ENCODE measurements around the gene LRRN4CL. TPM values are rescaled to one million over a fixed set of nuclear protein-coding genes. Genes with fewer than 3 reads are reported as not detected.

LRRN4CL gene
- polyA plus RNA-seq, 1 experiment: 2.9 TPM

- peaks cover 25% of the 10 kb centered on the region for H3K36me3 ChIP-seq (ENCODE audit: control insufficient read depth, insufficient read depth, low read length)
- CTCF ChIA-PET: interaction anchor here (0.6 to 1.1 kb wide), 2 partner anchors 221 to 1559 kb away, joined by 3 read pairs; no protein-coding TSS in a partner anchor
Observed at GRCh38 chr11:62645946-62646824, 43.1 kb downstream of the LRRN4CL start, which contains the start of gene GANAB. GANAB (minus strand) TSS chr11:62646613; CDS start chr11:62646599, 14 bp downstream.

GRCh38 chr11:62645671-62645945 is 43.7 kb downstream of the LRRN4CL start:
- CTCF ChIA-PET: interaction anchor here (0.6 to 1.1 kb wide), 2 partner anchors 221 to 1559 kb away, joined by 3 read pairs; no protein-coding TSS in a partner anchor
- no peak for DNase-seq (ENCODE audit: low read depth)
- Histone ChIP-seq H3K36me3 (ENCODE audit: control insufficient read depth, insufficient read depth, low read length) (peaks cover 25% of the 10 kb centered on the region), H3K27me3 (ENCODE audit: control insufficient read depth, insufficient read depth, low read length) (no peaks in the 10 kb centered on the region), H3K4me3 (ENCODE audit: low read depth, low read length) (peak overlapping the region; percentile 73)
- POLR2A ChIA-PET: interaction anchor here (1.5 kb wide), 1 partner anchor 20 kb away, joined by 19 read pairs; the partner anchor contains the start of genes C11orf98 and CSKMT
- no peak for TF ChIP-seq CTCF (IDR thresholded peaks at IDR 0.05; ENCODE audit: insufficient read depth, low read depth, low read length)

More at GRCh38 chr11:62645946-62646824, 43.1 kb downstream of the LRRN4CL start, which contains the start of gene GANAB:
- peak; percentile 87 for DNase-seq (ENCODE audit: low read depth)
- POLR2A ChIA-PET: interaction anchor here (1.5 kb wide), 1 partner anchor 19 kb away, joined by 19 read pairs; the partner anchor contains the start of genes C11orf98 and CSKMT
- Histone ChIP-seq H3K27me3 (ENCODE audit: control insufficient read depth, insufficient read depth, low read length) (no peaks in the 10 kb centered on the region), H3K4me3 (ENCODE audit: low read depth, low read length) (peak within 1 kb of the TSS; percentile 73)
- no peak for TF ChIP-seq CTCF (IDR thresholded peaks at IDR 0.05; ENCODE audit: insufficient read depth, low read depth, low read length)

GRCh38 chr11:62644220-62644619 is 45.1 kb downstream of the LRRN4CL start:
- Histone ChIP-seq H3K36me3 (ENCODE audit: control insufficient read depth, insufficient read depth, low read length) (peaks cover 23% of the 10 kb centered on the region), H3K27me3 (ENCODE audit: control insufficient read depth, insufficient read depth, low read length) (no peaks in the 10 kb centered on the region), H3K4me3 (ENCODE audit: low read depth, low read length) (no peak overlapping the region)
- CTCF ChIA-PET: interaction anchor here (0.7 to 1.1 kb wide), 3 partner anchors 29 to 52 kb away, joined by 3 to 4 read pairs (median 3); partner anchors contain the start of gene TUT1
- DNase-seq (ENCODE audit: low read depth): no peak
- POLR2A ChIA-PET: no interaction called here
- TF ChIP-seq CTCF (IDR thresholded peaks at IDR 0.05; ENCODE audit: insufficient read depth, low read depth, low read length): no peak

Small RNAs within 50 kb of the gene (small RNA-seq; reads per million reads assigned to genes)
- gene SNORA57 (ENCODE audit: insufficient read length, low read depth, low replicate concordance): not detected

Other genes with a start within 250 kb of the LRRN4CL start
- 145 and 185 TPM in 2 replicates for gene AHNAK, start 142.7 kb downstream of the LRRN4CL start, polyA plus RNA-seq (2011; rRNA removed)
- gene EEF1G, start 115.6 kb downstream of the LRRN4CL start, polyA plus RNA-seq (2011; rRNA removed): 2,358 and 2,459 TPM in 2 replicates
- 6.4 and 9.9 TPM in 2 replicates for gene TUT1, start 98.0 kb downstream of the LRRN4CL start, polyA plus RNA-seq (2011; rRNA removed)
- gene MTA2, start 87.7 kb downstream of the LRRN4CL start, polyA plus RNA-seq (2011; rRNA removed): 16.4 and 17.8 TPM in 2 replicates
- 18.9 and 26.5 TPM in 2 replicates for gene EML3, start 76.8 kb downstream of the LRRN4CL start, polyA plus RNA-seq (2011; rRNA removed)
- 2.1 and 2.2 TPM in 2 replicates for gene ROM1, start 76.3 kb downstream of the LRRN4CL start, polyA plus RNA-seq (2011; rRNA removed)
- 24.5 and 42.4 TPM in 2 replicates for gene B3GAT3, start 67.5 kb downstream of the LRRN4CL start, polyA plus RNA-seq (2011; rRNA removed)
- gene GANAB, start 42.9 kb downstream of the LRRN4CL start, polyA plus RNA-seq (2011; rRNA removed): 388 and 463 TPM in 2 replicates
- gene INTS5, start 36.2 kb downstream of the LRRN4CL start, polyA plus RNA-seq (2011; rRNA removed): 6.7 and 17.3 TPM in 2 replicates
- gene C11orf98, start 24.3 kb downstream of the LRRN4CL start, polyA plus RNA-seq (2011; rRNA removed): 43.0 and 45.2 TPM in 2 replicates
- gene CSKMT, start 24.2 kb downstream of the LRRN4CL start, polyA plus RNA-seq (2011; rRNA removed): 5.1 and 6.6 TPM in 2 replicates
- 6.9 TPM in 2 replicates for gene UQCC3, start 17.9 kb downstream of the LRRN4CL start, polyA plus RNA-seq (2011; rRNA removed)
- gene LBHD1, start 17.3 kb downstream of the LRRN4CL start, polyA plus RNA-seq (2011; rRNA removed): 4.0 and 4.1 TPM in 2 replicates
- 83.7 and 86.0 TPM in 2 replicates for gene UBXN1, start 10.5 kb downstream of the LRRN4CL start, polyA plus RNA-seq (2011; rRNA removed)
- 70.8 and 94.1 TPM in 2 replicates for gene BSCL2, start 17.9 kb upstream of the LRRN4CL start, polyA plus RNA-seq (2011; rRNA removed)
- gene GNG3, start 18.1 kb upstream of the LRRN4CL start, polyA plus RNA-seq (2011; rRNA removed): not detected in 2 replicates
- gene HNRNPUL2, start 37.9 kb upstream of the LRRN4CL start, polyA plus RNA-seq (2011; rRNA removed): 10.0 and 17.3 TPM in 2 replicates
- gene TTC9C, start 39.0 kb upstream of the LRRN4CL start, polyA plus RNA-seq (2011; rRNA removed): 31.7 and 32.6 TPM in 2 replicates
- gene ZBTB3, start 64.6 kb upstream of the LRRN4CL start, polyA plus RNA-seq (2011; rRNA removed): 3.5 and 3.8 TPM in 2 replicates
- gene POLR2G, start 72.0 kb upstream of the LRRN4CL start, polyA plus RNA-seq (2011; rRNA removed): 151 and 208 TPM in 2 replicates
- 9.1 and 17.0 TPM in 2 replicates for gene TAF6L, start 81.9 kb upstream of the LRRN4CL start, polyA plus RNA-seq (2011; rRNA removed)
- 76.2 and 97.1 TPM in 2 replicates for gene TMEM179B, start 97.9 kb upstream of the LRRN4CL start, polyA plus RNA-seq (2011; rRNA removed)
- gene TMEM223, start 102.5 kb upstream of the LRRN4CL start, polyA plus RNA-seq (2011; rRNA removed): 13.6 and 15.7 TPM in 2 replicates
- gene NXF1, start 115.9 kb upstream of the LRRN4CL start, polyA plus RNA-seq (2011; rRNA removed): 37.8 and 51.0 TPM in 2 replicates
- gene STX5, start 142.5 kb upstream of the LRRN4CL start, polyA plus RNA-seq (2011; rRNA removed): 61.5 and 76.6 TPM in 2 replicates
- gene TEX54, start 143.3 kb upstream of the LRRN4CL start, polyA plus RNA-seq (2011; rRNA removed): not detected in 2 replicates
- 24.4 and 37.9 TPM in 2 replicates for gene WDR74, start 150.1 kb upstream of the LRRN4CL start, polyA plus RNA-seq (2011; rRNA removed)
- 394 and 535 TPM in 2 replicates for gene SLC3A2, start 191.4 kb upstream of the LRRN4CL start, polyA plus RNA-seq (2011; rRNA removed)
- gene CHRM1, start 231.8 kb upstream of the LRRN4CL start, polyA plus RNA-seq (2011; rRNA removed): not detected in 2 replicates

Data from BJ (cell line).